MG63 (cell line): ENCODE results near the gene ANKRD12. TPM values are rescaled to one million over a fixed set of nuclear protein-coding genes. Genes with fewer than 3 reads are reported as not detected.

ENCODE experiments used
- DNase-seq: peaks from one replicate; pipeline ENCODE4 v3.0.0-alpha.2; 2020
- H3K27me3 ChIP-seq: fragments of 250-450 bp; sonication (Bioruptor Pico); 2 replicates; pipeline ENCODE4 v1.5.1; 2020; ENCODE audit warnings: mild to moderate bottlenecking, moderate library complexity
- H3K36me3 ChIP-seq: fragments of 250-450 bp; sonication (Bioruptor Pico); 2 replicates; pipeline ENCODE4 v1.5.1; 2020; ENCODE audit warnings: mild to moderate bottlenecking, moderate library complexity
- H3K4me3 ChIP-seq: fragments of 250-450 bp; sonication (Bioruptor Pico); 2 replicates; pipeline ENCODE4 v1.5.1; 2020; ENCODE audit warnings: mild to moderate bottlenecking, moderate library complexity
- H3K9me3 ChIP-seq: fragments of 250-450 bp; sonication (Bioruptor Pico); 2 replicates; pipeline ENCODE4 v1.5.1; 2020; ENCODE audit warnings: mild to moderate bottlenecking, moderate library complexity
- total RNA-seq: library from RNA; depleted of rRNA; stranded (reverse); fragments of >200 nt; shearing (Covaris generic); gene quantifications from 2 replicates; pipeline ENCODE4 v1.2.3, GENCODE V29; 2014; ENCODE audit warnings: low replicate concordance

Gene ANKRD12
- total RNA-seq, 1 experiment from 2014 or later: 7.8 TPM

GRCh38 chr18:9188359-9189231, 52.0 kb downstream of the ANKRD12 start:
- H3K9me3 ChIP-seq: no peaks in the 10 kb centered on the region
- H3K27me3 ChIP-seq: no peaks in the 10 kb centered on the region
- DNase-seq: no peak
- no peak overlapping the region for H3K4me3 ChIP-seq
- peaks cover 13% of the 10 kb centered on the region for H3K36me3 ChIP-seq

GRCh38 chr18:9189491-9189890, 52.9 kb downstream of the ANKRD12 start:
- no peak overlapping the region for H3K4me3 ChIP-seq
- peaks cover 10% of the 10 kb centered on the region for H3K36me3 ChIP-seq
- H3K27me3 ChIP-seq: no peaks in the 10 kb centered on the region
- DNase-seq: no peak
- no peaks in the 10 kb centered on the region for H3K9me3 ChIP-seq

GRCh38 chr18:9191658-9192256, 55.2 kb downstream of the ANKRD12 start:
- H3K36me3 ChIP-seq: peaks cover 7% of the 10 kb centered on the region
- no peak overlapping the region for H3K4me3 ChIP-seq
- no peaks in the 10 kb centered on the region for H3K27me3 ChIP-seq
- no peaks in the 10 kb centered on the region for H3K9me3 ChIP-seq
- DNase-seq: no peak

GRCh38 chr18:9193031-9193430, 56.5 kb downstream of the ANKRD12 start:
- DNase-seq: no peak
- Histone ChIP-seq H3K27me3 (no peaks in the 10 kb centered on the region), H3K9me3 (no peaks in the 10 kb centered on the region), H3K36me3 (peaks cover 6% of the 10 kb centered on the region), H3K4me3 (no peak overlapping the region)

- Histone ChIP-seq H3K36me3 (no peaks in the 10 kb centered on the region; the same call in 1 of the 2 replicates), H3K27me3 (no peaks in the 10 kb centered on the region), H3K9me3 (no peaks in the 10 kb centered on the region), H3K4me3 (no peak overlapping the region)
- no peak for DNase-seq
Measured at GRCh38 chr18:9196568-9196967, 60.0 kb downstream of the ANKRD12 start.

GRCh38 chr18:9199681-9200080, 63.1 kb downstream of the ANKRD12 start:
- no peaks in the 10 kb centered on the region; the same call in 1 of the 2 replicates for H3K36me3 ChIP-seq
- H3K27me3 ChIP-seq: no peaks in the 10 kb centered on the region
- no peaks in the 10 kb centered on the region for H3K9me3 ChIP-seq
- no peak overlapping the region for H3K4me3 ChIP-seq
- DNase-seq: no peak

GRCh38 chr18:9201224-9201623, 64.6 kb downstream of the ANKRD12 start:
- no peak overlapping the region for H3K4me3 ChIP-seq
- H3K27me3 ChIP-seq: no peaks in the 10 kb centered on the region
- H3K36me3 ChIP-seq: no peaks in the 10 kb centered on the region; the same call in 1 of the 2 replicates
- no peaks in the 10 kb centered on the region for H3K9me3 ChIP-seq
- no peak for DNase-seq

- no peak for DNase-seq
- no peaks in the 10 kb centered on the region for H3K9me3 ChIP-seq
- peaks cover 8% of the 10 kb centered on the region for H3K36me3 ChIP-seq
- H3K27me3 ChIP-seq: no peaks in the 10 kb centered on the region
- no peak overlapping the region for H3K4me3 ChIP-seq
Measured at GRCh38 chr18:9204659-9205058, 68.1 kb downstream of the ANKRD12 start.

- no peak for DNase-seq
- Histone ChIP-seq H3K9me3 (no peaks in the 10 kb centered on the region), H3K4me3 (no peak overlapping the region), H3K27me3 (no peaks in the 10 kb centered on the region), H3K36me3 (peaks cover 11% of the 10 kb centered on the region)
Measured at GRCh38 chr18:9206421-9206820, 69.8 kb downstream of the ANKRD12 start.

GRCh38 chr18:9209279-9209678, 72.7 kb downstream of the ANKRD12 start:
- Histone ChIP-seq H3K36me3 (peaks cover 16% of the 10 kb centered on the region), H3K27me3 (no peaks in the 10 kb centered on the region), H3K4me3 (no peak overlapping the region), H3K9me3 (no peaks in the 10 kb centered on the region)
- DNase-seq: no peak

- no peaks in the 10 kb centered on the region for H3K9me3 ChIP-seq
Measured at GRCh38 chr18:9210966-9211365, 74.4 kb downstream of the ANKRD12 start.

GRCh38 chr18:9211955-9212354, 75.4 kb downstream of the ANKRD12 start:
- no peak for DNase-seq
- no peaks in the 10 kb centered on the region for H3K27me3 ChIP-seq
- H3K4me3 ChIP-seq: no peak overlapping the region
- no peaks in the 10 kb centered on the region for H3K9me3 ChIP-seq
- peaks cover 18% of the 10 kb centered on the region for H3K36me3 ChIP-seq

More at GRCh38 chr18:9210966-9211365, 74.4 kb downstream of the ANKRD12 start:
- no peak for DNase-seq
- no peak overlapping the region for H3K4me3 ChIP-seq
- no peaks in the 10 kb centered on the region for H3K27me3 ChIP-seq
- H3K36me3 ChIP-seq: peaks cover 18% of the 10 kb centered on the region

- DNase-seq: no peak
Measured at GRCh38 chr18:9215221-9215933, 78.8 kb downstream of the ANKRD12 start.

GRCh38 chr18:9216459-9216858, 79.9 kb downstream of the ANKRD12 start:
- Histone ChIP-seq H3K9me3 (no peaks in the 10 kb centered on the region), H3K4me3 (no peak overlapping the region), H3K36me3 (peaks cover 12% of the 10 kb centered on the region), H3K27me3 (no peaks in the 10 kb centered on the region)
- no peak for DNase-seq

More at GRCh38 chr18:9215221-9215933, 78.8 kb downstream of the ANKRD12 start:
- Histone ChIP-seq H3K36me3 (peaks cover 15% of the 10 kb centered on the region), H3K27me3 (no peaks in the 10 kb centered on the region), H3K4me3 (no peak overlapping the region), H3K9me3 (no peaks in the 10 kb centered on the region)

- Histone ChIP-seq H3K36me3 (peaks cover 20% of the 10 kb centered on the region), H3K9me3 (no peaks in the 10 kb centered on the region), H3K27me3 (no peaks in the 10 kb centered on the region), H3K4me3 (no peak overlapping the region)
- DNase-seq: no peak
Measured at GRCh38 chr18:9217743-9218451, 81.3 kb downstream of the ANKRD12 start.

GRCh38 chr18:9221040-9221439, 84.5 kb downstream of the ANKRD12 start:
- no peak for DNase-seq
- Histone ChIP-seq H3K9me3 (no peaks in the 10 kb centered on the region), H3K36me3 (peaks cover 21% of the 10 kb centered on the region), H3K27me3 (no peaks in the 10 kb centered on the region), H3K4me3 (no peak overlapping the region)

GRCh38 chr18:9221661-9222060, 85.1 kb downstream of the ANKRD12 start:
- Histone ChIP-seq H3K9me3 (no peaks in the 10 kb centered on the region), H3K4me3 (no peak overlapping the region), H3K27me3 (no peaks in the 10 kb centered on the region), H3K36me3 (peaks cover 21% of the 10 kb centered on the region)
- DNase-seq: no peak
